Thyroid gland (tissue), 4 donors: ENCODE measurements around the gene FGD5. TPM values are rescaled to one million over a fixed set of nuclear protein-coding genes. Genes with fewer than 3 reads are reported as not detected.
A peak's percentile ranks its signal among the peaks of the same experiment; 100 is the strongest.

Experiments
- DNase-seq, 2 donors: peaks; one replicate each; pipeline ENCODE4 v3.0.0-alpha.2; 2019
- H3K27ac ChIP-seq, 3 donors: fragments of 200-600 bp; sonication (generic); 1 replicate in 2 of 3; 2 replicates in 1 of 3; pipeline ENCODE4 v1.5.1; 2016 to 2019; ENCODE audit warnings: mild to moderate bottlenecking in 1 of 3, moderate library complexity in 1 of 3
- H3K27me3 ChIP-seq: fragments of 200-600 bp; sonication (generic); one replicate; pipeline ENCODE4 v1.5.1; 2019
- H3K36me3 ChIP-seq, 2 donors: fragments of 200-600 bp; sonication (generic); one replicate each; pipeline ENCODE4 v1.5.1; 2016 to 2019
- H3K4me1 ChIP-seq, 2 donors: fragments of 200-600 bp; sonication (generic); one replicate each; pipeline ENCODE4 v1.5.1; 2017 to 2019
- H3K4me3 ChIP-seq, 3 donors: fragments of 200-600 bp; sonication (generic); replicated peaks in 1 of 3; 1 replicate in 2 of 3; 2 replicates in 1 of 3; pipeline ENCODE4 v1.5.1; 2016; ENCODE audit warnings: mild to moderate bottlenecking in 1 of 3
- H3K9me3 ChIP-seq: fragments of 200-600 bp; sonication (generic); one replicate; pipeline ENCODE4 v1.5.1; 2017
- POLR2A ChIP-seq, 2 donors: fragments of 450-650 bp; IDR thresholded peaks; one replicate each; pipeline ENCODE4 v1.6.1; 2017; ENCODE audit warnings: antibody characterized with exemption in 2 of 2, mild to moderate bottlenecking in 2 of 2, moderate library complexity in 1 of 2
- WGBS, 2 donors: methylation state at CpG; one replicate each; pipeline ENCODE4 v1.1.5; 2017; 5-methylcytosine and 5-hydroxymethylcytosine counted together
- intact Hi-C: fragments of 100-400 bp; cut with DNase I; formaldehyde crosslinking; loops from one replicate; pipeline ENCODE4 v1.15.1; 2023
- total RNA-seq, 4 donors: library from RNA; depleted of rRNA; stranded (reverse); fragments of >200 nt; gene quantifications; one replicate each; pipeline ENCODE4 v1.2.3, GENCODE V29; 2016
- TF ChIP-seq, protein P1 (sequence below), 6 experiments: fragments of 200-600 bp in 3 of 6; fragments of 450-650 bp in 3 of 6; sonication (generic) in 3 of 6; IDR thresholded peaks; one replicate each; pipeline ENCODE4 v1.5.1; 2016 to 2019; ENCODE audit warnings: antibody characterized with exemption in 6 of 6, mild to moderate bottlenecking in 2 of 6, inconsistent platforms in 1 of 6, moderate library complexity in 1 of 6

The FGD5 gene
- total RNA-seq, 4 donors from 2014 or later: 13.0 to 29.3 (median 17.4) TPM

DNA sequence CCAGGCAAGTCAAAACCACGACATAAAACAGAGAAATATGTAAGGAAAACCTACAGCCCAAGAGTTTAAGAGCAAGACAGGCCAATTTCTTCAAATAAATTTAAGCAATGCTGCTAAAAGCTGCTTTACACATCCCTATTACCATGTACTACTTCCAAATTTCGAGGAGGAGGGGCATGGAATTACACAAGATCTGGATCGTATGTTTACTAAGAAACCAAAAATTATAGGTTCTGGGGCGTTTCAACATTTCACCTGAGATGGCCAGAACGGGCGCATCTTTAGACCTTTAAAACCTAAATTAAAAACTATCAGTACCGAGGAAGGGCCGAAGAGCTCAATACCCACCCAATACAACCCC is 128.0 kb downstream of the FGD5 start:
- Histone ChIP-seq H3K4me1 (peaks cover 18% of the 10 kb centered on the region in 2 donors), H3K9me3 (no peaks in the 10 kb centered on the region), H3K36me3 (peaks cover 19 to 22% of the 10 kb centered on the region in 2 donors), H3K27me3 (no peaks in the 10 kb centered on the region), H3K4me3 (peak overlapping the region; percentile 53 to 97 (median 66)), H3K27ac (peak overlapping the region; percentile 97 to 100 (median 97))
- intact Hi-C loops: no loop called here
- no peak for DNase-seq
- 0 to 1% methylated on average over 8 of the region's 8 CpGs for WGBS, 2 donors
- TF ChIP-seq, protein P1, sequence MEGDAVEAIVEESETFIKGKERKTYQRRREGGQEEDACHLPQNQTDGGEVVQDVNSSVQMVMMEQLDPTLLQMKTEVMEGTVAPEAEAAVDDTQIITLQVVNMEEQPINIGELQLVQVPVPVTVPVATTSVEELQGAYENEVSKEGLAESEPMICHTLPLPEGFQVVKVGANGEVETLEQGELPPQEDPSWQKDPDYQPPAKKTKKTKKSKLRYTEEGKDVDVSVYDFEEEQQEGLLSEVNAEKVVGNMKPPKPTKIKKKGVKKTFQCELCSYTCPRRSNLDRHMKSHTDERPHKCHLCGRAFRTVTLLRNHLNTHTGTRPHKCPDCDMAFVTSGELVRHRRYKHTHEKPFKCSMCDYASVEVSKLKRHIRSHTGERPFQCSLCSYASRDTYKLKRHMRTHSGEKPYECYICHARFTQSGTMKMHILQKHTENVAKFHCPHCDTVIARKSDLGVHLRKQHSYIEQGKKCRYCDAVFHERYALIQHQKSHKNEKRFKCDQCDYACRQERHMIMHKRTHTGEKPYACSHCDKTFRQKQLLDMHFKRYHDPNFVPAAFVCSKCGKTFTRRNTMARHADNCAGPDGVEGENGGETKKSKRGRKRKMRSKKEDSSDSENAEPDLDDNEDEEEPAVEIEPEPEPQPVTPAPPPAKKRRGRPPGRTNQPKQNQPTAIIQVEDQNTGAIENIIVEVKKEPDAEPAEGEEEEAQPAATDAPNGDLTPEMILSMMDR (IDR thresholded peaks at IDR 0.05): no peak
- TF ChIP-seq POLR2A (IDR thresholded peaks at IDR 0.05): no peak

GRCh38 chr3:14947100-14947885 is 128.5 kb downstream of the FGD5 start, which contains the start of gene NR2C2:
NR2C2 (plus strand) TSS chr3:14947583; CDS start chr3:15003915, 56,332 bp downstream.
- DNase-seq: peak; percentile 82 to 85
- Histone ChIP-seq H3K27me3 (no peaks in the 10 kb centered on the region), H3K36me3 (peaks cover 19 to 22% of the 10 kb centered on the region in 2 donors), H3K27ac (peak within 1 kb of the TSS; percentile 97 to 100 (median 97)), H3K4me1 (peaks cover 18% of the 10 kb centered on the region in 2 donors), H3K4me3 (peak within 1 kb of the TSS; percentile 53 to 97 (median 66)), H3K9me3 (no peaks in the 10 kb centered on the region)
- TF ChIP-seq POLR2A (IDR thresholded peaks at IDR 0.05): peak; percentile 73 to 85
- TF ChIP-seq, protein P1 (IDR thresholded peaks at IDR 0.05): no peak
- intact Hi-C loops: no loop called here
- 1 to 2% methylated on average over 9 to 70 of the region's 108 CpGs for WGBS, 2 donors

- Histone ChIP-seq H3K9me3 (no peaks in the 10 kb centered on the region), H3K36me3 (peaks cover 19 to 22% of the 10 kb centered on the region in 2 donors), H3K4me3 (peak overlapping the region; percentile 53 to 97 (median 66)), H3K4me1 (peaks cover 18% of the 10 kb centered on the region in 2 donors), H3K27ac (peak overlapping the region; percentile 97 to 100 (median 97)), H3K27me3 (no peaks in the 10 kb centered on the region)
- WGBS, 2 donors: 1% methylated on average over 42 to 51 of the region's 79 CpGs
- intact Hi-C loops: no loop called here
- DNase-seq: peak; percentile 96 to 97
- TF ChIP-seq POLR2A (IDR thresholded peaks at IDR 0.05): no peak
- TF ChIP-seq, protein P1 (IDR thresholded peaks at IDR 0.05): peak in 1 of 6 experiments; percentile 13
Measured at GRCh38 chr3:14947886-14948608, 129.3 kb downstream of the FGD5 start.

DNA sequence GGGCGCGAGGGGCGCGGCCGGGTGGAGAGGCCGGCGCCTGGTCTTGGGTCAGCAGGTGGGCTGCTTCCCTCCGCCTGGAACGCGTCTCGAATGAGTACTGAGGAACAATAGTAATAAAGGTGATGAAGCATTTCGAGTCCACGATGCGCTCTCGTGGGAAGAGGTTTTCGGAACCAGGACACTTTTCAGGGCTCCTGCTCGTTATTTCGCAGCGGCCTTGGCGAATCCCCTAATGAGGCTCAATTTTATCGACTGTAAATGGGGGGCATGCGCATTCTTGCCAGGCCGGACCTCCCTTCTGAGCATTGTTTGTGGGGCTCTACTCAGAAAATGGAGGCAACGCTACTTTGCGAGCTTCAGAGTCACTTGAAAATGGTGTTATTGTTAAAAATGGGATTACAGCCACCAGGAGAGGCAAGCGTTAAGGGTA is 129.9 kb downstream of the FGD5 start:
- Histone ChIP-seq H3K27ac (peak overlapping the region; percentile 21 to 47 (median 25)), H3K4me3 (peak overlapping the region; percentile 51 to 81 (median 53)), H3K4me1 (peaks cover 18% of the 10 kb centered on the region in 2 donors), H3K27me3 (no peaks in the 10 kb centered on the region), H3K36me3 (peaks cover 18 to 19% of the 10 kb centered on the region in 2 donors), H3K9me3 (no peaks in the 10 kb centered on the region)
- no peak for TF ChIP-seq POLR2A (IDR thresholded peaks at IDR 0.05)
- TF ChIP-seq, protein P1 (IDR thresholded peaks at IDR 0.05): no peak
- intact Hi-C loops: no loop called here
- WGBS, 2 donors: 0 to 3% methylated on average over 24 to 26 of the region's 26 CpGs
- DNase-seq: no peak
